ENCODE measurements around the gene MSH2. TPM values are rescaled to one million over a fixed set of nuclear protein-coding genes. Genes with fewer than 3 reads are reported as not detected.
"Not testable (repeated sequence)": the region's sequence is repeated elsewhere in the genome, so short reads cannot be mapped to it uniquely, and the experiment has no call there.

The MSH2 gene
- total RNA-seq, 1 donor from 2014 or later, result 81.9 TPM

DNA sequence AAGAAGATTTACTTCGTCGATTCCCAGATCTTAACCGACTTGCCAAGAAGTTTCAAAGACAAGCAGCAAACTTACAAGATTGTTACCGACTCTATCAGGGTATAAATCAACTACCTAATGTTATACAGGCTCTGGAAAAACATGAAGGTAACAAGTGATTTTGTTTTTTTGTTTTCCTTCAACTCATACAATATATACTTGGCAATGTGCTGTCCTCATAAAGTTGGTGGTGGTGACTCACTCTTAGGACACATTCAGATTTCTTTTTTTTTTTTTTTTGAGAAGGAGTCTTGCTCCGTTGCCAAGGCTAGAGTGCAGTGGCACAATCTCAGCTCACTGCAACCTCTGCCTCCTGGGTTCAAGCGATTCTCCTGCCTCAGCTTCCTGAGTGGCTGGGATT lies 26.8 kb downstream of the MSH2 start:
- no peak for DNase-seq (ENCODE audit: low read depth, low spot score)
- Mint-ChIP-seq H3K36me3 (ENCODE audit: low read depth) (peaks cover 40% of the 10 kb centered on the region), H3K27me3 (ENCODE audit: low read depth) (no peaks in the 10 kb centered on the region), H3K4me3 (no peak overlapping the region), H3K27ac (ENCODE audit: unreplicated experiment) (no peak overlapping the region), H3K4me1 (no peaks in the 10 kb centered on the region), H3K9me3 (peaks cover 5% of the 10 kb centered on the region)
- TF ChIP-seq, protein P1, sequence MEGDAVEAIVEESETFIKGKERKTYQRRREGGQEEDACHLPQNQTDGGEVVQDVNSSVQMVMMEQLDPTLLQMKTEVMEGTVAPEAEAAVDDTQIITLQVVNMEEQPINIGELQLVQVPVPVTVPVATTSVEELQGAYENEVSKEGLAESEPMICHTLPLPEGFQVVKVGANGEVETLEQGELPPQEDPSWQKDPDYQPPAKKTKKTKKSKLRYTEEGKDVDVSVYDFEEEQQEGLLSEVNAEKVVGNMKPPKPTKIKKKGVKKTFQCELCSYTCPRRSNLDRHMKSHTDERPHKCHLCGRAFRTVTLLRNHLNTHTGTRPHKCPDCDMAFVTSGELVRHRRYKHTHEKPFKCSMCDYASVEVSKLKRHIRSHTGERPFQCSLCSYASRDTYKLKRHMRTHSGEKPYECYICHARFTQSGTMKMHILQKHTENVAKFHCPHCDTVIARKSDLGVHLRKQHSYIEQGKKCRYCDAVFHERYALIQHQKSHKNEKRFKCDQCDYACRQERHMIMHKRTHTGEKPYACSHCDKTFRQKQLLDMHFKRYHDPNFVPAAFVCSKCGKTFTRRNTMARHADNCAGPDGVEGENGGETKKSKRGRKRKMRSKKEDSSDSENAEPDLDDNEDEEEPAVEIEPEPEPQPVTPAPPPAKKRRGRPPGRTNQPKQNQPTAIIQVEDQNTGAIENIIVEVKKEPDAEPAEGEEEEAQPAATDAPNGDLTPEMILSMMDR (conservative IDR thresholded peaks at IDR 0.05), result no peak

DNA sequence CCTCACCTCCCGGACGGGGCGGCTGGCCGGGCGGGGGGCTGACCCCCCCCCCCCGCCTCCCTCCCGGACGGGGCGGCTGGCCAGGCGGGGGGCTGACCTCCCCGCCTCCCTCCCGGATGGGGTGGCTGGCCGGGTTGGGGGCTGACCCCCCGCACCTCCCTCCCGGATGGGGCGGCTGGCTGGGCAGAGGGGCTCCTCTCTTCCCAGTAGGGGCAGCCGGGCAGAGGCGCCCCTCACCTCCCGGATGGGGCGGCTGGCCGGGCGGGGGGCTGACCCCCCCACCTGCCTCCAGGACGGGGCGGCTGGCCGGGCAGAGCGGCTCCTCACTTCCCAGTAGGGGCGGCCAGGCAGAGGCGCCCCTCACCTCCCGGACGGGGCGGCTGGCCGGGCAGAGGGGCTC lies 30.1 kb downstream of the MSH2 start:
- not testable (repeated sequence) for H3K4me3 Mint-ChIP-seq; DNase-seq (ENCODE audit: low read depth, low spot score); H3K27me3 Mint-ChIP-seq (ENCODE audit: low read depth); H3K27ac Mint-ChIP-seq (ENCODE audit: unreplicated experiment); H3K9me3 Mint-ChIP-seq; H3K4me1 Mint-ChIP-seq
- H3K36me3 Mint-ChIP-seq (ENCODE audit: low read depth), result peaks cover 38% of the 10 kb centered on the region

DNA sequence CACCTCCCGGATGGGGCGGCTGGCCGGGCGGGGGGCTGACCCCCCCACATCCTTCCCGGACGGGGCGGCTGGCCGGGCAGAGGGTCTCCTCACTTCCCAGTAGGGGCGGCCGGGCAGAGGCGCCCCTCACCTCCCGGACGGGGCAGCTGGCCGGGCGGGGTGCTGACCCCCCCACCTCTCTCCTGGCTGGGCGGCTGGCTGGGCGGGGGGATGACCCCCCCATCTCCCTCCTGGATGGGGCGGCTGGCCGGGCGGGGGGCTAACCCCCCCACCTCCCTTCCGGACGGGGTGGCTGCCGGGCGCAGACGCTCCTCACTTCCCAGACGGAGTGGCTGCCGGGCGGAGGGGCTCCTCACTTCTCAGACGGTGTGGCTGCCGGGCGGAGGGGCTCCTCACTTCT lies 30.5 kb downstream of the MSH2 start:
- H3K27ac Mint-ChIP-seq (ENCODE audit: unreplicated experiment), result not testable (repeated sequence)

DNA sequence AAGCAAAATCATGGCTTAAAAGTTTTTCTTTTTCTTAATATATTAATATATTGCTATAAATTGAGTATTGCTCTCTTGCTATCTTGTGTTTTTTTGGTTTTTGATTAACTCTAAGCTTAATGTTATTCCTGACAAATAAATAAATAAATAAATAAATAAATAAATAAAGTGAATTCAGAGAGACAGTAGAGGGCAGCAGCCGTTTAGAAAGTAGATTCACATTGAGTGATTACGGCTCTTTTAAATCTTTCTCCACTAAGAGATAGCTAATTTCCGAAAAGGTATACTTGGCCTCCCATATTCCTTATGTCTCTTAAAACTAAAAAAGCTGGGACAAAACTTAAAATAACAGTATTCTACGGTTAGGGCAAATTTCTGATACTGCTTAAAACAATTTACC lies 34.3 kb downstream of the MSH2 start:
- no peaks in the 10 kb centered on the region for H3K4me1 Mint-ChIP-seq
- H3K27me3 Mint-ChIP-seq (ENCODE audit: low read depth), result no peaks in the 10 kb centered on the region
- peaks cover 18% of the 10 kb centered on the region for H3K36me3 Mint-ChIP-seq (ENCODE audit: low read depth)
- peaks cover 3% of the 10 kb centered on the region for H3K9me3 Mint-ChIP-seq
- no peak for DNase-seq (ENCODE audit: low read depth, low spot score)
- H3K27ac Mint-ChIP-seq (ENCODE audit: unreplicated experiment), result no peak overlapping the region
- TF ChIP-seq, protein P1 (conservative IDR thresholded peaks at IDR 0.05), result peak; percentile 65
- no peak overlapping the region for H3K4me3 Mint-ChIP-seq

More for the DNA sequence above, 30.5 kb downstream of the MSH2 start:
- H3K4me3 Mint-ChIP-seq; DNase-seq (ENCODE audit: low read depth, low spot score); H3K9me3 Mint-ChIP-seq; H3K4me1 Mint-ChIP-seq; H3K27me3 Mint-ChIP-seq (ENCODE audit: low read depth): not testable (repeated sequence)
- H3K36me3 Mint-ChIP-seq (ENCODE audit: low read depth), result peaks cover 38% of the 10 kb centered on the region

DNA sequence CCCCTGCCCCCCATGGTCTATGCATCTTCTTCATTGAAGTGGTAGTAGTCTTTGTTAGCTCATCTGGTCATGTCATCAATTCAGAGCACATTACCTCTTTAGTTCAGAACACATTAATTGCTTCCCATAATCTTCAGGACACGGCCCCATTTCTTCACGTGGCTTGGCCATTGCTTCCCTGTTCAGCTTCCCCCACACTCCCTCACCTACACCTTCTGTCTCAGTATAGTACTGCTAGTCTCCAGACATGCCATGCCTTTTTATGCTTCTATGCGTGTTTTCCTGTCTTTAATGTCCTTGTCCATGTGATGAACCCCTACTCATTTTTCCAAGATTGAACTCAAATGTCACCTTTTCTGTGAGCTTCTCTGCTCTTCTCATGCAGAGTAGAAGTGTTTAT lies 35.1 kb downstream of the MSH2 start:
- TF ChIP-seq, protein P1 (conservative IDR thresholded peaks at IDR 0.05), result no peak
- peaks cover under 1% of the 10 kb centered on the region for H3K4me1 Mint-ChIP-seq
- peaks cover 3% of the 10 kb centered on the region for H3K9me3 Mint-ChIP-seq
- DNase-seq (ENCODE audit: low read depth, low spot score), result no peak
- no peak overlapping the region for H3K27ac Mint-ChIP-seq (ENCODE audit: unreplicated experiment)
- H3K36me3 Mint-ChIP-seq (ENCODE audit: low read depth), result peaks cover 20% of the 10 kb centered on the region
- no peaks in the 10 kb centered on the region for H3K27me3 Mint-ChIP-seq (ENCODE audit: low read depth)
- no peak overlapping the region for H3K4me3 Mint-ChIP-seq

DNA sequence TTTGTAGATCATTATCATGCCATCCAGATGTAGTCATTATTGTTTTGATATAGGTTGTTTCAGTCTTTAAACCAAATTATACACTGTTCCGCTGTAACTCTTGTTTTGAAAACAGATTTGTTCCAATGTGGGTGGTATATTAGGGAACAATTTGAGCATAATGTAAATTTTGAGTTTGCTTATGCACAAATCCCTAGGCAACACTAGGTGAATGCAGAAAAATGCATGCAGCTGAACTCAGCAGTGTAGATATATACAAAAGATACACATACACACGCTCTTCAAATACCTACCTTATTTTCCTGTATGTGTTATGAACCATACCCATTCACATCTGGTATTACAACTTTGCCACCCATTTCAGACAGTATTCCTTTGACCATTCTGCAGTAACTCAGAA lies 35.8 kb downstream of the MSH2 start:
- Mint-ChIP-seq H3K4me1 (peaks cover 4% of the 10 kb centered on the region), H3K27ac (ENCODE audit: unreplicated experiment) (no peak overlapping the region), H3K9me3 (peaks cover 3% of the 10 kb centered on the region), H3K36me3 (ENCODE audit: low read depth) (peaks cover 23% of the 10 kb centered on the region), H3K4me3 (no peak overlapping the region), H3K27me3 (ENCODE audit: low read depth) (no peaks in the 10 kb centered on the region)
- DNase-seq (ENCODE audit: low read depth, low spot score), result no peak
- TF ChIP-seq, protein P1 (conservative IDR thresholded peaks at IDR 0.05), result no peak

DNA sequence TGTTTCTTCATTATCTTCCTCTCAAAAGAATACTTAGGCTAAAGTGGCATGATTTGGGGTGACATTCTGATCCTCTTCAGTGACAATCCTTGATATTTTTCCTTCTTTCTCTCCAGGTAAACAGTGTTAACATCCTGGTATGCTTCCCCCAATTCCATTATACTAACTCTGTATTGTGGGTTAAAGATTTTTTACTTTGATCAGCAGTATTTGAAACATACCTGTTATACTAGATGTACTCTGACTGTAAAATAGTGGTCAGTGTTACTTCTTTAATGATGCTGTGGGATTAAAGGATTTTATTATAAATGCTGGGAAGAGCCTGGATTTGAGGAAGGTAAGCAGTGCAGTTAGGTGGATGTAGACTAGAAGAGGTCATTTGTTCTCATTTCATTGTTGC lies 48.8 kb downstream of the MSH2 start:
- TF ChIP-seq, protein P1 (conservative IDR thresholded peaks at IDR 0.05), result no peak
- Mint-ChIP-seq H3K4me3 (no peak overlapping the region), H3K4me1 (no peaks in the 10 kb centered on the region), H3K27me3 (ENCODE audit: low read depth) (no peaks in the 10 kb centered on the region), H3K27ac (ENCODE audit: unreplicated experiment) (no peak overlapping the region), H3K9me3 (no peaks in the 10 kb centered on the region), H3K36me3 (ENCODE audit: low read depth) (peaks cover 31% of the 10 kb centered on the region)
- no peak for DNase-seq (ENCODE audit: low read depth, low spot score)

Data from neural crest cell (in vitro differentiated cells).